Middle frontal gyrus (tissue), 1 donor: ENCODE results near the gene SNAP29.
"Not testable (repeated sequence)": the region's sequence is repeated elsewhere in the genome, so short reads cannot be mapped to it uniquely, and the experiment has no call there.

ENCODE experiments used
- DNase-seq: peaks from one replicate; pipeline ENCODE4 v3.0.0-alpha.2; 2015; ENCODE audit warnings: low spot score; ENCODE audit errors: extremely low spot score

The SNAP29 gene

DNA sequence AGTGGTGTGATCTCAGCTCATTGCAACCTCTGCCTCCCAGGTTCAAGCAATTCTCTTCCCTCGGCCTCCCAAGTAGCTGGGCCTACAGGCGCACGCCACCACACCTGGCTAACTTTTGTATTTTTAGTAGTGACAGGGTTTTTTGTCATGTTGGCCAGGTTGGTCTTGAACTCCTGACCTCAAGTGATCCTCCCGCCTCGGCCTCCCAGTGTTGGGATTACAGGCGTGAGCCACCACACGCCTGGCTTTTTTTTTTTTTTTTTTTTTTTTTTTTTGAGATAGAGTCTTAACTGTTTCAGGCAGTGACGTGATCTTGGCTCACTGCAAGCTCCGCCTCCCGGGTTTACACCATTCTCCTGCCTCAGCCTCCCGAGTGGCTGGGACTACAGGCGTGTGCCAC lies 71.6 kb downstream of the SNAP29 start:
- not testable (repeated sequence) for DNase-seq

DNA sequence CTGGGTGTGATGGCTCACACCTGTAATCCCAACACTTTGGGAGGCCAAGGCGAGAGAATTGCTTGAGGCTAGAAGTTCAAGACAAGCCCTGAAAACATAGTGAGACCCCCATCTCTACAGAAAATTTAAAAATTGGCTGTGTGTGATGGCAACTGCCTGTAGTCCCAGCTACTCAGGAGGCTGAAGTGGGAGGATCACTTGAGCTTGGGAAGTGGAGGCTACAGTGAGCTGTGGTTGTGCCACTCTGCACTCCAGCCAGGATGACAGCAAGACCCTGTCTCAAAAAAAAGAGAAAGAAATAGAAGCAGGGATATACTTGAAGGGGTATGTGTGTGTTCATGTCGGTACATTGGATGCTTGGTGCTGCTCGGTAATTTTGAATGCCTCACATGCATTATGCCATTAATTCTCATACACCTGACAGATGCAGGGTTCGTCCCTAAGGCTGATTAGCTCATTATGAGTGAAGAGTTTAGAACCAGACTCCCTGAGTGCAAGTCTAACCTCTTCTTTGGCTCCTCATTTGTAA lies 72.4 kb downstream of the SNAP29 start:
- DNase-seq: no peak

DNA sequence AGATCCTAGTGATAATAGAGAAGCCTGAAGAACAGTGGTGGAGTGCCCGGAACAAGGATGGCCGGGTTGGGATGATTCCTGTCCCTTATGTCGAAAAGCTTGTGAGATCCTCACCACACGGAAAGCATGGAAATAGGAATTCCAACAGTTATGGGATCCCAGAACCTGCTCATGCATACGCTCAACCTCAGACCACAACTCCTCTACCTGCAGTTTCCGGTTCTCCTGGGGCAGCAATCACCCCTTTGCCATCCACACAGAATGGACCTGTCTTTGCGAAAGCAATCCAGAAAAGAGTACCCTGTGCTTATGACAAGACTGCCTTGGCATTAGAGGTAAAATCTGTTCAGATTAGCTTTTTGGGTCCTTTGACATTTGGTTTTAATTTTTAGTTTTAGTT lies 75.1 kb downstream of the SNAP29 start:
- no peak for DNase-seq

DNA sequence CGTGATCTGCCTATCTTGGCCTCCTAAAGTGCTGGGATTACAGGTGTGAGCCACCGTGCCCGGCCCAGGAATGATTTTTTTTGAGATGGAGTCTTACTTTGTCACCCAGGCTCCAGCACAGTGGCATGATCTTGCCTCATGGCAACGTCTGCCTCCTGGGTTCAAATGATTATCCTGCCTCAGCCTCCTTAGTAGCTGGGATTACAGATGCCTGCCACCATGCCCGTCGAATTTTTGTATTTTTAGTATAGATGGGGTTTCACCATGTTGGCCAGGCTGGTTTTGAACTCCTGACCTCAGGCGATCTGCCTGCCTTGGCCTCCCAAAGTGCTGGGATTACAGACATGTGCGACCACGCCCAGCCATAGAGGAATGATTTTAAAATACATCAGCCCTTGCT lies 76.2 kb downstream of the SNAP29 start:
- DNase-seq: not testable (repeated sequence)

DNA sequence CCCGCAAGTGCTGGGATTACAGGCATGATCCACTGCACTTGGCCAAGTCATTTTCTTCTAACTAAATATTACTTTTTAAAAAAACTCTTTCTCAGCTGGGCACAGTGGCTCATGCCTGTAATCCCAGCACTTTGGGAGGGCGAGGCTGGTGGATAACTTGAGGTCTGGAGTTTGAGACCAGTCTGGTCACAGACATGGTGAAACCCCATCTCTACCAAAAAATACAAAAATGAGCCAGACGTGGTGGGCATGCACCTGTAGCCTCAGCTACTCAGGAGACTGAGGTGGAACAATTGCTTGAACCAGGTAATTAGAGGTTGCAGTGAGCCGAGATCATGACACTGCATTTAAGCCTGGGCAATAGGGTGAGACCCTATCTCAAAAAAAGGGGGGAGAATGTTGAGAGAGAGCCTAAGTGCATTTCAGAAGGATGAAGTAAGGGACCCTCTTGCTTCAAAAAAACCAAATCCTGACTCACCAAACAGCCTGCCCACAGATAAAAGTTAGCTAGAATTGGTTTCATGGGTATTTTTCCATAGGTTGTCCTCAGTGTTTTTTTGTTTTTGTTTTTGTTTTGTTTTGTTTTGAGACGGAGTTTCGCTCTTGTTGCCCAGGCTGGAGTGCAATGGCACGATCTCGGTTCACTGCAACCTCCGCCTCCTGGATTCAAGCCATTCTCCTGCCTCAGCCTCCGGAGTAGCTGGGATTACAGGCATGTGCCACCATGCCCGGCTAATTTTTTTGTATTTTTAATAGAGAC lies 77.2 kb downstream of the SNAP29 start:
- DNase-seq: not testable (repeated sequence)

DNA sequence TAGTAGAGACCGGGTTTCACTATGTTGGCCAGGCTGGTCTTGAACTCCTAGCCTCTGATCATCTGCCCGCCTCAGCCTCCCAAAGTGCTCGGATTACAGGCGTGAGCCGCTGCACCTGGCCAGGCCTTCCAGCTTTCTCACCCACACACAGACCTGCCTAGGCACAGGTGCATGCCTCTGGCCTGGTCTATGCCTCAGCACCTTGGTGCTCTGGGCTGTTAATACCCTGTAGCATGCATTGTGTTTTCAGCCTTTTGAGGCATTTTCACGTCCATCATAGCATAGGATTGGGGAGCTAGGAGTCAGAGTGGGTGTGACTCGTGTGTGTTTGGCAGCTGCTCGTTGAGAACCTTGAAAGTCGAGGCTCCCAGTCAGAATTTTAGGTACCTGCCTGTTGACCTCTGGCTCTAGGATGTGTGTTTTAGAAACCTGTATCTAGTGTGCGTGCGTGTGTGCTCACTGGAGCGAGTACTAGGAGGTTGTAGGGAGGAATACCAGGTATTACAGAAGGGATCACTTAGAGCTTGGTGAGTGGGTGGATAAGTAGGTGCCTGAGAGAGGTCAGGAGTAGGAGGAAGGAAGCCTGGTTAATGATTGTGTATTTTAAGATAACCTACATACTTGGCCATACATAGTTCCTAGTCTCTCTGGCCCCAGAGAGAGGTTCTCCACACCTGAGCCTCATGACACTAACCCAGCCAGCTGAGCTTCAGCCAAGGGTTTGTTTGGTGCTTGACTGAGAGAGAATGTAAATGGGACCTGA lies 78.4 kb downstream of the SNAP29 start:
- no peak for DNase-seq

DNA sequence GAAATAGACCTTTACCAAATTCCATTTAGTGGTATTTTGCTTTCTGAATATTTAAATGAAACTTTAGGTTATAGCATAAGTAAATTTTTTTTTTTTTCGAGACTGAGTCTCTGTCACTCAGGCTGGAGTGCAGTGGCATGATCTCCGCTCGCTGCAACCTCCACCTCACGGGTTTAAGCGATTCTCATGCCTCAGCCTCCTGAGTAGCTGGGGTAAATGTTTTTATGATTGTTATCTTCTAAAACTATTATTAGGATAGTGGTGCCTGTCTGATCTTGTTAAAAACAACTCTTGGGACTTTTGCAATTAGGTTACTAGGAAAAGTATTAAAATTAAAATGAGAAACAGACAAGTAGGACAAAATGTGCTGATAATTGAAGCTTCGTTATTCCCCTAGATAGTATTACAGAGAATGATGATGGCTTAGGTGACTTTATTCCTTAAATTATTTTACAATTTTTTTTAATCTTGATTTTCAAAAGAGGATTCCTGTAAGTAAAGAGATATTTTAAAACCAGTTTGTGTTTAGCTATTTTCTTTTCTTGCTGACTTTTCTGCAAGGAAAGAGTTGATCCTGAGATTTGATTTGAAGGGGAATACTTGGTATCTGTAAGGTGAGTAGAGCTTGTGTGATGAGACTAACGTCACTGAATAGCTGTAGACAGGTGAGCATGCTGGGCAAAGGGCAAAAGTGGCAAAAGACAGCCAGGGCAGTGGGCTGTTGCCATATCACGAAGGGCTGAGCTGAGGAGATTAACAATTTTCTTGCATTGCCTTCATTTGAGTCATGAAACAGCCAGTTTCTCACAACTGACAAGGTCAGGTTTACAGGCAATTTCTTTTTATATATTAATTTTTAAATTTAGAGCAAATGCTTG lies 79.2 kb downstream of the SNAP29 start:
- no peak for DNase-seq

DNA sequence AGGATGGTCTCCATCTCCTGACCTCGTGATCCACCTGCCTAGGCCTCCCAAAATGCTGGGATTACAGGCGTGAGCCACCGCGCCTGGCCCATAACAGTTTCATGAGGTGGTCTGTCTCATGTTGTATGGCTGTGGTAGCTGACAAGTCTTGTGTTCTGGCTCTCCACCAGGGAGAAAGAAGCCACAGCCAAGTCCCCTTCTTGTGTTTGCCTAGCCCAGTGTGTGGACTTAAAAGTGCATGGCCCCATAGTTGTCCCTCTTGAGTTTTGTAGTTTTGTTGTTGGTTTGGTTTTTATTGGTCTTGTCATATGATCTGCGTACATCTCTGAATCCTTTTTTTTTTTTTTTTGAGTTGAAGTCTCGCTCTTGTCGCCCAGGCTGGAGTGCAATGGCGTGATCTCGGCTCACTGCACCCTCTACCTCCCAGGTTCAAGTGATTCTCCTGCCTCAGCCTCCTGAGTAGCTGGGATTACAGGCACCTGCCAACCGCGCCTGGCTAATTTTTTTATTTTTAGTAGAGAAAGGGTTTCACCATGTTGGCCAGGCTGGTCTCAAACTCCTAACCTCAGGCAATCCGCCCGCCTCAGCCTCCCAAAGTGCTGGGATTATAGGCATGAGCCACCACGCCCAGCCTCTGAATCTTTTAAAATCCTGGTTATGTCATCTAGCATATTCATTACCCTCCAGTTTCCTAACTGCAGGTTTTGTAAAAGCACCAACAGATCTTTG lies 80.8 kb downstream of the SNAP29 start:
- not testable (repeated sequence) for DNase-seq

DNA sequence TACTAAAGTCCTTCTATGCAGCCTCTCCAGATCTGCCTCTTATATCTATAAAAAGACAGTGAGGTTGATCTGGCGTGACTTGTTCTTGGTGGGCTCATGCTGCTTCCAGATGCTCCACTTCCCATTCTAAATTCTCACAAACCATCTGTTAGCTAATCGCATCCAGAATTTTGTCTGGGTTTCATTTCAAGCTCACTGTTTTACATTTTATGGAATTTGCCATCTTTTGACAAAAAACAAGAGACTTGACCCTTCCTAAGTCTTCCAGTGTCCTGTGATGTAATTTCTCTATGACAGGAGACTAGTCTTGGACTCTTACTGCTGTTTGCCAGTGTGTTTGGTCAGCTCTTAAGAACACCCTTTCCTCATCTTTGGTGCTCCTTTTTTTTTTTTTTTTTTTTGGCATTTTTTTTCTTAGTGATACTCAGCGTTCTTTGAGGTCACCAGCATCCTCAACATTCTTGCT lies 81.4 kb downstream of the SNAP29 start:
- DNase-seq: no peak
